ENCODE results near the gene CEP19. TPM values are rescaled to one million over a fixed set of nuclear protein-coding genes. Genes with fewer than 3 reads are reported as not detected.

CEP19 gene
- total RNA-seq (1 to 10 TPM; 1.6 to 2.6 (median 2.0) TPM), polyA plus RNA-seq (1 to 10 TPM in 2 of 3 donors, under 1 TPM in 1; 0.76 to 1.2 (median 1.2) TPM)

- H3K36me3 ChIP-seq, result no peaks in the 10 kb centered on the region
- peak; percentile 90 for DNase-seq
Observed at GRCh38 chr3:196711838-196712513, at the start of gene CEP19, which contains the start of gene PIGX. Gene CEP19, minus strand, starts transcription at chr3:196712250. Its CDS starts 3,593 bp downstream, at chr3:196708657. Gene PIGX, plus strand, starts transcription at chr3:196712377.

GRCh38 chr3:196757876-196758739 lies 46.1 kb upstream of the CEP19 start:
- intact Hi-C loops (cut with DNase I), result no loop called here
- Histone ChIP-seq H3K4me1 (peaks cover 0 to 14% (median 7%) of the 10 kb centered on the region in 4 donors), H3K27ac (no peak overlapping the region), H3K4me3 (no peak overlapping the region), H3K27me3 (no peaks in the 10 kb centered on the region), H3K36me3 (no peaks in the 10 kb centered on the region), H3K9me3 (peaks cover 0 to 2% (median 0%) of the 10 kb centered on the region in 4 donors)
- no peak for TF ChIP-seq POLR2A (IDR thresholded peaks at IDR 0.05)
- no peak for TF ChIP-seq CTCF (IDR thresholded peaks at IDR 0.05)
- no peak for TF ChIP-seq POLR2AphosphoS5 (IDR thresholded peaks at IDR 0.05)
- TF ChIP-seq EP300 (IDR thresholded peaks at IDR 0.05), result no peak
- no peak for DNase-seq
- 78 to 91% methylated on average over 9 of the region's 9 CpGs for WGBS, 2 donors

More at GRCh38 chr3:196711838-196712513, at the start of gene CEP19, which contains the start of gene PIGX:
- Histone ChIP-seq H3K4me1 (peaks cover 0 to 22% (median 17%) of the 10 kb centered on the region in 4 donors), H3K27me3 (no peaks in the 10 kb centered on the region), H3K4me3 (peak within 1 kb of the TSS; percentile 62 to 81 (median 72)), H3K9me3 (no peaks in the 10 kb centered on the region), H3K27ac (peak within 1 kb of the TSS; percentile 84 to 97 (median 94))
- 0% methylated on average over 68 of the region's 68 CpGs for WGBS, 2 donors
- intact Hi-C loops (cut with DNase I), result loop anchor here (1.0 to 10.0 kb wide), 3 partner anchors 28 to 233 kb away; partner anchors contain the start of genes NCBP2 and SENP5
- TF ChIP-seq POLR2AphosphoS5 (IDR thresholded peaks at IDR 0.05), result peak; percentile 71 to 82 (median 78)
- no peak for TF ChIP-seq EP300 (IDR thresholded peaks at IDR 0.05)
- TF ChIP-seq CTCF (IDR thresholded peaks at IDR 0.05), result no peak

- Histone ChIP-seq H3K36me3 (no peaks in the 10 kb centered on the region), H3K4me3 (no peak overlapping the region), H3K27me3 (no peaks in the 10 kb centered on the region), H3K9me3 (peaks cover 0 to 2% (median 0%) of the 10 kb centered on the region in 4 donors), H3K4me1 (peaks cover 0 to 14% (median 7%) of the 10 kb centered on the region in 4 donors), H3K27ac (no peak overlapping the region)
- DNase-seq, result no peak
- WGBS, 2 donors, result 75 to 98% methylated on average over 4 of the region's 4 CpGs
- no peak for TF ChIP-seq POLR2AphosphoS5 (IDR thresholded peaks at IDR 0.05)
- TF ChIP-seq CTCF (IDR thresholded peaks at IDR 0.05), result no peak
- no peak for TF ChIP-seq POLR2A (IDR thresholded peaks at IDR 0.05)
- intact Hi-C loops (cut with DNase I), result no loop called here
Observed at GRCh38 chr3:196756732-196757131, 44.7 kb upstream of the CEP19 start.

GRCh38 chr3:196754091-196754981 lies 42.3 kb upstream of the CEP19 start:
- Histone ChIP-seq H3K4me3 (no peak overlapping the region), H3K27me3 (no peaks in the 10 kb centered on the region), H3K36me3 (no peaks in the 10 kb centered on the region), H3K27ac (no peak overlapping the region), H3K9me3 (peaks cover 0 to 2% (median 0%) of the 10 kb centered on the region in 4 donors), H3K4me1 (peaks cover 0 to 14% (median 7%) of the 10 kb centered on the region in 4 donors)
- no peak for DNase-seq
- TF ChIP-seq POLR2A (IDR thresholded peaks at IDR 0.05) (no peak), POLR2AphosphoS5 (IDR thresholded peaks at IDR 0.05) (no peak), CTCF (IDR thresholded peaks at IDR 0.05) (no peak), EP300 (IDR thresholded peaks at IDR 0.05) (no peak)
- 22 to 60% methylated on average over 9 of the region's 9 CpGs for WGBS, 2 donors
- intact Hi-C loops (cut with DNase I), result no loop called here

Data from sigmoid colon (tissue), 7 donors.